HG02852 (cell line): ENCODE data around the gene CXCR4.

ENCODE experiments used
- ATAC-seq: cut with Tn5 transposase; IDR thresholded peaks from one replicate; pipeline ENCODE4 v1.9.1; 2021; ENCODE audit warnings: mild to moderate bottlenecking, moderate library complexity; ENCODE audit not compliant: unreplicated experiment

The CXCR4 gene

GRCh38 chr2:136117909-136118818 lies at the start of gene CXCR4:
CXCR4 (minus strand) TSS chr2:136118149; CDS start chr2:136118060, 89 bp downstream.
- peak; percentile 27 for ATAC-seq

GRCh38 chr2:136164280-136164776 lies 46.4 kb upstream of the CXCR4 start:
- ATAC-seq, result no peak

- ATAC-seq, result no peak
These were observed 44.5 kb upstream of the CXCR4 start for GRCh38 chr2:136162438-136162837.

- ATAC-seq, result no peak
These were observed 38.5 kb upstream of the CXCR4 start for GRCh38 chr2:136156411-136156810.

GRCh38 chr2:136154384-136154783 lies 36.4 kb upstream of the CXCR4 start:
- ATAC-seq, result no peak

- ATAC-seq, result no peak
These were observed 33.3 kb upstream of the CXCR4 start for GRCh38 chr2:136151021-136151971.

GRCh38 chr2:136149011-136149410 lies 31.1 kb upstream of the CXCR4 start:
- ATAC-seq, result no peak

GRCh38 chr2:136146564-136146963 lies 28.6 kb upstream of the CXCR4 start:
- no peak for ATAC-seq

- no peak for ATAC-seq
These were observed 25.9 kb upstream of the CXCR4 start for GRCh38 chr2:136143603-136144451.

- no peak for ATAC-seq
These were observed 23.7 kb upstream of the CXCR4 start for GRCh38 chr2:136141510-136142149.

- no peak for ATAC-seq
These were observed 21.7 kb upstream of the CXCR4 start for GRCh38 chr2:136139631-136140030.

GRCh38 chr2:136137982-136138381 lies 20.0 kb upstream of the CXCR4 start:
- no peak for ATAC-seq

GRCh38 chr2:136136931-136137330 lies 19.0 kb upstream of the CXCR4 start:
- no peak for ATAC-seq

- peak; percentile 31 for ATAC-seq
These were observed 18.3 kb upstream of the CXCR4 start for GRCh38 chr2:136135921-136136906.

- ATAC-seq, result no peak
These were observed 17.5 kb upstream of the CXCR4 start for GRCh38 chr2:136135462-136135861.

- peak; percentile 23 for ATAC-seq
These were observed 16.2 kb upstream of the CXCR4 start for GRCh38 chr2:136134126-136134525.

GRCh38 chr2:136133586-136133985 lies 15.6 kb upstream of the CXCR4 start:
- no peak for ATAC-seq

- ATAC-seq, result no peak
These were observed 15.2 kb upstream of the CXCR4 start for GRCh38 chr2:136133176-136133575.

- no peak for ATAC-seq
These were observed 14.8 kb upstream of the CXCR4 start for GRCh38 chr2:136132825-136133155.
